ENCODE data around the gene LTB. TPM values are rescaled to one million over a fixed set of nuclear protein-coding genes. Genes with fewer than 3 reads are reported as not detected.

Gene LTB
- total and polyA plus RNA-seq, 9 of the 15 experiments (the other 6 are each of a cell fraction or from before 2014, with no cell fraction given): 0.07 to 0.51 TPM; not detected in 7

DNA sequence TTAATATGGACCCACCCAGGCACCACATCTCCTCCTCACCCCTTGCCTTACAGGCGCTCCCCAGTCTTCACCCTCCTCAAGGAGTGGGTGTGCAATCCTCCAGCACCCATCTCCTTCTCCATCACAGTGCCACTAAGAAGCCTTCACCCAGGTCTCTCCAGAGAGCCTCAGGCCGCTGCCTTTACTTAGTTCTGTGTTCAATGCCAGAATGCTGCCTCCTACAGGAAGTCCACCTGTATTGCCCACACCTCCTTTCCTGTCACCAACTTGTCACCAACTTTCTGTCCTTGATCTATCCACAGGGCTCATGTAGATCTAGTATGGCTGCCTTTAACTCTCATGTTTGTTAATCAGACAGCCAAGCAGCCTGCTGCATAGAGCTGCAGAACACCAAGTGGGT lies 3.3 kb upstream of the LTB start (continued):
- TF ChIP-seq, protein P1, sequence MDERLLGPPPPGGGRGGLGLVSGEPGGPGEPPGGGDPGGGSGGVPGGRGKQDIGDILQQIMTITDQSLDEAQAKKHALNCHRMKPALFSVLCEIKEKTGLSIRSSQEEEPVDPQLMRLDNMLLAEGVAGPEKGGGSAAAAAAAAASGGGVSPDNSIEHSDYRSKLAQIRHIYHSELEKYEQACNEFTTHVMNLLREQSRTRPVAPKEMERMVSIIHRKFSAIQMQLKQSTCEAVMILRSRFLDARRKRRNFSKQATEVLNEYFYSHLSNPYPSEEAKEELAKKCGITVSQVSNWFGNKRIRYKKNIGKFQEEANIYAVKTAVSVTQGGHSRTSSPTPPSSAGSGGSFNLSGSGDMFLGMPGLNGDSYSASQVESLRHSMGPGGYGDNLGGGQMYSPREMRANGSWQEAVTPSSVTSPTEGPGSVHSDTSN (CRISPR knock-in tag; IDR thresholded peaks at IDR 0.05; ENCODE audit: low read depth): no peak
- TF ChIP-seq, protein P1 (tag; conservative IDR thresholded peaks at IDR 0.05; ENCODE audit: low read depth): 0 out of 2 replicates have a peak, but pooled peaks have one; percentile 7
- TF ChIP-seq NFIX (CRISPR knock-in tag; IDR thresholded peaks at IDR 0.05; ENCODE audit: low read depth): no peak
- TF ChIP-seq, protein P2, sequence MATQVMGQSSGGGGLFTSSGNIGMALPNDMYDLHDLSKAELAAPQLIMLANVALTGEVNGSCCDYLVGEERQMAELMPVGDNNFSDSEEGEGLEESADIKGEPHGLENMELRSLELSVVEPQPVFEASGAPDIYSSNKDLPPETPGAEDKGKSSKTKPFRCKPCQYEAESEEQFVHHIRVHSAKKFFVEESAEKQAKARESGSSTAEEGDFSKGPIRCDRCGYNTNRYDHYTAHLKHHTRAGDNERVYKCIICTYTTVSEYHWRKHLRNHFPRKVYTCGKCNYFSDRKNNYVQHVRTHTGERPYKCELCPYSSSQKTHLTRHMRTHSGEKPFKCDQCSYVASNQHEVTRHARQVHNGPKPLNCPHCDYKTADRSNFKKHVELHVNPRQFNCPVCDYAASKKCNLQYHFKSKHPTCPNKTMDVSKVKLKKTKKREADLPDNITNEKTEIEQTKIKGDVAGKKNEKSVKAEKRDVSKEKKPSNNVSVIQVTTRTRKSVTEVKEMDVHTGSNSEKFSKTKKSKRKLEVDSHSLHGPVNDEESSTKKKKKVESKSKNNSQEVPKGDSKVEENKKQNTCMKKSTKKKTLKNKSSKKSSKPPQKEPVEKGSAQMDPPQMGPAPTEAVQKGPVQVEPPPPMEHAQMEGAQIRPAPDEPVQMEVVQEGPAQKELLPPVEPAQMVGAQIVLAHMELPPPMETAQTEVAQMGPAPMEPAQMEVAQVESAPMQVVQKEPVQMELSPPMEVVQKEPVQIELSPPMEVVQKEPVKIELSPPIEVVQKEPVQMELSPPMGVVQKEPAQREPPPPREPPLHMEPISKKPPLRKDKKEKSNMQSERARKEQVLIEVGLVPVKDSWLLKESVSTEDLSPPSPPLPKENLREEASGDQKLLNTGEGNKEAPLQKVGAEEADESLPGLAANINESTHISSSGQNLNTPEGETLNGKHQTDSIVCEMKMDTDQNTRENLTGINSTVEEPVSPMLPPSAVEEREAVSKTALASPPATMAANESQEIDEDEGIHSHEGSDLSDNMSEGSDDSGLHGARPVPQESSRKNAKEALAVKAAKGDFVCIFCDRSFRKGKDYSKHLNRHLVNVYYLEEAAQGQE (IDR thresholded peaks at IDR 0.05; ENCODE audit: borderline replicate concordance): peak; percentile 29; the same call in 1 of the 2 replicates
- TF ChIP-seq, protein P2 (CRISPR knock-in tag; IDR thresholded peaks at IDR 0.05; ENCODE audit: low read depth): no peak
- no peak for TF ChIP-seq RBM15 (IDR thresholded peaks at IDR 0.05; ENCODE audit: insufficient read depth, low read length)
- TF ChIP-seq MTA2 (IDR thresholded peaks at IDR 0.05; ENCODE audit: low read depth): no peak
- TF ChIP-seq, protein P3, sequence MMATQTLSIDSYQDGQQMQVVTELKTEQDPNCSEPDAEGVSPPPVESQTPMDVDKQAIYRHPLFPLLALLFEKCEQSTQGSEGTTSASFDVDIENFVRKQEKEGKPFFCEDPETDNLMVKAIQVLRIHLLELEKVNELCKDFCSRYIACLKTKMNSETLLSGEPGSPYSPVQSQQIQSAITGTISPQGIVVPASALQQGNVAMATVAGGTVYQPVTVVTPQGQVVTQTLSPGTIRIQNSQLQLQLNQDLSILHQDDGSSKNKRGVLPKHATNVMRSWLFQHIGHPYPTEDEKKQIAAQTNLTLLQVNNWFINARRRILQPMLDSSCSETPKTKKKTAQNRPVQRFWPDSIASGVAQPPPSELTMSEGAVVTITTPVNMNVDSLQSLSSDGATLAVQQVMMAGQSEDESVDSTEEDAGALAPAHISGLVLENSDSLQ (IDR thresholded peaks at IDR 0.05): peak; percentile 68
- TF ChIP-seq SRSF1 (IDR thresholded peaks at IDR 0.05; ENCODE audit: low read depth, low read length): no peak
- TF ChIP-seq ZNF263 (CRISPR knock-in tag; IDR thresholded peaks at IDR 0.05; ENCODE audit: borderline replicate concordance): no peak
- TF ChIP-seq SUPT5H (IDR thresholded peaks at IDR 0.05): no peak
- 0 out of 2 replicates have a peak, but pooled peaks have one; percentile 8 for TF ChIP-seq TEAD4 (IDR thresholded peaks at IDR 0.05; ENCODE audit: low read length)
- TF ChIP-seq TEAD4 (CRISPR knock-in tag; IDR thresholded peaks at IDR 0.05; ENCODE audit: borderline replicate concordance): no peak
- no peak for TF ChIP-seq CREBBP (IDR thresholded peaks at IDR 0.05; ENCODE audit: low read depth, low read length)
- peak in 1 of 2 experiments; percentile 80; a peak in 2 of 4 replicates for TF ChIP-seq RCOR1 (IDR thresholded peaks at IDR 0.05; ENCODE audit: borderline replicate concordance in 1 of 2, low read depth in 2 of 2, low read length in 2 of 2)
- peak; percentile 32; the same call in 1 of the 2 replicates for TF ChIP-seq FOXP1 (CRISPR knock-in tag; IDR thresholded peaks at IDR 0.05)

Data from K562 (cell line).